Hepatocyte (in vitro differentiated cells): ENCODE results near the gene SHTN1.

Experiments
- EZH2 ChIP-seq: fragments of 200-600 bp; sonication (generic); IDR thresholded peaks from 2 replicates; pipeline ENCODE4 v1.6.1; 2016; ENCODE audit warnings: antibody characterized with exemption, mild to moderate bottlenecking, borderline replicate concordance
- TF ChIP-seq, protein P1 (sequence below): fragments of 200-600 bp; sonication (generic); IDR thresholded peaks from 2 replicates; pipeline ENCODE4 v1.5.1; 2016; ENCODE audit warnings: antibody characterized with exemption, mild to moderate bottlenecking; ENCODE audit not compliant: poor library complexity

- TF ChIP-seq, protein P1, sequence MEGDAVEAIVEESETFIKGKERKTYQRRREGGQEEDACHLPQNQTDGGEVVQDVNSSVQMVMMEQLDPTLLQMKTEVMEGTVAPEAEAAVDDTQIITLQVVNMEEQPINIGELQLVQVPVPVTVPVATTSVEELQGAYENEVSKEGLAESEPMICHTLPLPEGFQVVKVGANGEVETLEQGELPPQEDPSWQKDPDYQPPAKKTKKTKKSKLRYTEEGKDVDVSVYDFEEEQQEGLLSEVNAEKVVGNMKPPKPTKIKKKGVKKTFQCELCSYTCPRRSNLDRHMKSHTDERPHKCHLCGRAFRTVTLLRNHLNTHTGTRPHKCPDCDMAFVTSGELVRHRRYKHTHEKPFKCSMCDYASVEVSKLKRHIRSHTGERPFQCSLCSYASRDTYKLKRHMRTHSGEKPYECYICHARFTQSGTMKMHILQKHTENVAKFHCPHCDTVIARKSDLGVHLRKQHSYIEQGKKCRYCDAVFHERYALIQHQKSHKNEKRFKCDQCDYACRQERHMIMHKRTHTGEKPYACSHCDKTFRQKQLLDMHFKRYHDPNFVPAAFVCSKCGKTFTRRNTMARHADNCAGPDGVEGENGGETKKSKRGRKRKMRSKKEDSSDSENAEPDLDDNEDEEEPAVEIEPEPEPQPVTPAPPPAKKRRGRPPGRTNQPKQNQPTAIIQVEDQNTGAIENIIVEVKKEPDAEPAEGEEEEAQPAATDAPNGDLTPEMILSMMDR = no peak
- no peak for TF ChIP-seq EZH2
Measured at GRCh38 chr10:116980041-116980440, 24.9 kb downstream of the SHTN1 start.
